ENCODE measurements around the gene NUMBL.

- TF ChIP-seq, protein P1, sequence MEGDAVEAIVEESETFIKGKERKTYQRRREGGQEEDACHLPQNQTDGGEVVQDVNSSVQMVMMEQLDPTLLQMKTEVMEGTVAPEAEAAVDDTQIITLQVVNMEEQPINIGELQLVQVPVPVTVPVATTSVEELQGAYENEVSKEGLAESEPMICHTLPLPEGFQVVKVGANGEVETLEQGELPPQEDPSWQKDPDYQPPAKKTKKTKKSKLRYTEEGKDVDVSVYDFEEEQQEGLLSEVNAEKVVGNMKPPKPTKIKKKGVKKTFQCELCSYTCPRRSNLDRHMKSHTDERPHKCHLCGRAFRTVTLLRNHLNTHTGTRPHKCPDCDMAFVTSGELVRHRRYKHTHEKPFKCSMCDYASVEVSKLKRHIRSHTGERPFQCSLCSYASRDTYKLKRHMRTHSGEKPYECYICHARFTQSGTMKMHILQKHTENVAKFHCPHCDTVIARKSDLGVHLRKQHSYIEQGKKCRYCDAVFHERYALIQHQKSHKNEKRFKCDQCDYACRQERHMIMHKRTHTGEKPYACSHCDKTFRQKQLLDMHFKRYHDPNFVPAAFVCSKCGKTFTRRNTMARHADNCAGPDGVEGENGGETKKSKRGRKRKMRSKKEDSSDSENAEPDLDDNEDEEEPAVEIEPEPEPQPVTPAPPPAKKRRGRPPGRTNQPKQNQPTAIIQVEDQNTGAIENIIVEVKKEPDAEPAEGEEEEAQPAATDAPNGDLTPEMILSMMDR (IDR thresholded peaks at IDR 0.05) = no peak
- TF ChIP-seq POLR2A (IDR thresholded peaks at IDR 0.05) = no peak
Measured at GRCh38 chr19:40724315-40724714, 33.9 kb upstream of the NUMBL start.

All from heart left ventricle (tissue), 13 donors.